Ectodermal cell (in vitro differentiated cells): ENCODE measurements around the gene KLK8.
"Not testable (repeated sequence)": the region's sequence is repeated elsewhere in the genome, so short reads cannot be mapped to it uniquely, and the experiment has no call there.

Experiments used
- H3K27ac ChIP-seq: 2 replicates; pipeline ENCODE4 v1.7.0; 2013; ENCODE audit warnings: mild to moderate bottlenecking, low read depth, low read length; ENCODE audit not compliant: insufficient read depth, poor library complexity, severe bottlenecking
- H3K27me3 ChIP-seq: 2 replicates; pipeline ENCODE4 v1.7.0; 2013; ENCODE audit warnings: mild to moderate bottlenecking, low read length; ENCODE audit not compliant: insufficient read depth, control insufficient read depth, poor library complexity, severe bottlenecking
- H3K36me3 ChIP-seq: one replicate; pipeline ENCODE4 v1.7.0; 2013; ENCODE audit warnings: low read length; ENCODE audit not compliant: control insufficient read depth, insufficient read depth
- H3K4me1 ChIP-seq: one replicate; pipeline ENCODE4 v1.7.0; 2013; ENCODE audit warnings: low read length; ENCODE audit not compliant: control insufficient read depth, insufficient read depth
- H3K4me3 ChIP-seq: 2 replicates; pipeline ENCODE4 v1.7.0; 2013; ENCODE audit warnings: low read depth, low read length, control low read depth; ENCODE audit not compliant: insufficient read depth
- H3K9me3 ChIP-seq: 2 replicates; pipeline ENCODE4 v1.7.0; 2013; ENCODE audit warnings: mild to moderate bottlenecking, low read length, moderate library complexity; ENCODE audit not compliant: control insufficient read depth
- WGBS, 2 experiments: methylation state at CpG; one replicate each; pipeline ENCODE4 v1.1.7; 2013; ENCODE audit warnings: missing lambda C conversion rate in 2 of 2; 5-methylcytosine and 5-hydroxymethylcytosine counted together

KLK8 gene

GRCh38 chr19:50992666-50993035 is 8.8 kb downstream of the KLK8 start:
- WGBS, 2 experiments = 85 to 91% methylated on average over 2 of the region's 2 CpGs
- no peaks in the 10 kb centered on the region for H3K9me3 ChIP-seq
- H3K4me3 ChIP-seq = no peak overlapping the region
- no peak overlapping the region for H3K27ac ChIP-seq
- H3K4me1 ChIP-seq = no peaks in the 10 kb centered on the region
- H3K27me3 ChIP-seq = peaks cover 4% of the 10 kb centered on the region
- no peaks in the 10 kb centered on the region for H3K36me3 ChIP-seq

GRCh38 chr19:50984416-50984815 is 17.0 kb downstream of the KLK8 start:
- not testable (repeated sequence) for H3K36me3 ChIP-seq, H3K27ac ChIP-seq, H3K9me3 ChIP-seq, H3K4me3 ChIP-seq, H3K27me3 ChIP-seq, H3K4me1 ChIP-seq
- 92% methylated on average over 13 of the region's 14 CpGs for WGBS, 2 experiments

- H3K27me3 ChIP-seq = peaks cover 9% of the 10 kb centered on the region
- WGBS, 2 experiments = 72 to 78% methylated on average over 28 of the region's 28 CpGs
Observed at GRCh38 chr19:50983625-50984292, 17.6 kb downstream of the KLK8 start, which contains the start of gene KLK7. Gene KLK7 (minus strand): TSS chr19:50983917. CDS start chr19:50982399, 1,518 bp downstream.

GRCh38 chr19:50982186-50982585 is 19.2 kb downstream of the KLK8 start:
- peaks cover 9% of the 10 kb centered on the region for H3K27me3 ChIP-seq
- H3K36me3 ChIP-seq = no peaks in the 10 kb centered on the region
- 81 to 91% methylated on average over 4 of the region's 4 CpGs for WGBS, 2 experiments
- no peak overlapping the region for H3K27ac ChIP-seq
- no peak overlapping the region for H3K4me3 ChIP-seq
- H3K9me3 ChIP-seq = no peaks in the 10 kb centered on the region
- peaks cover 10% of the 10 kb centered on the region for H3K4me1 ChIP-seq

More at GRCh38 chr19:50983625-50984292, 17.6 kb downstream of the KLK8 start, which contains the start of gene KLK7:
- Histone ChIP-seq H3K4me3 (no peak within 1 kb of the TSS), H3K4me1 (peaks cover 10% of the 10 kb centered on the region), H3K9me3 (no peaks in the 10 kb centered on the region), H3K27ac (no peak within 1 kb of the TSS), H3K36me3 (no peaks in the 10 kb centered on the region)

GRCh38 chr19:50981587-50982146 is 19.7 kb downstream of the KLK8 start:
- Histone ChIP-seq H3K4me1 (peaks cover 10% of the 10 kb centered on the region), H3K36me3 (no peaks in the 10 kb centered on the region), H3K4me3 (no peak overlapping the region), H3K9me3 (no peaks in the 10 kb centered on the region), H3K27me3 (peaks cover 9% of the 10 kb centered on the region), H3K27ac (no peak overlapping the region)
- 77 to 78% methylated on average over 11 of the region's 11 CpGs for WGBS, 2 experiments

GRCh38 chr19:50980208-50980607 is 21.2 kb downstream of the KLK8 start:
- peaks cover 14% of the 10 kb centered on the region for H3K4me1 ChIP-seq
- peaks cover 9% of the 10 kb centered on the region for H3K27me3 ChIP-seq
- H3K4me3 ChIP-seq = no peak overlapping the region
- H3K27ac ChIP-seq = no peak overlapping the region
- no peaks in the 10 kb centered on the region for H3K9me3 ChIP-seq
- 79 to 84% methylated on average over 13 of the region's 13 CpGs for WGBS, 2 experiments
- H3K36me3 ChIP-seq = no peaks in the 10 kb centered on the region

GRCh38 chr19:50979758-50980157 is 21.6 kb downstream of the KLK8 start:
- peaks cover 14% of the 10 kb centered on the region for H3K4me1 ChIP-seq
- H3K27me3 ChIP-seq = peaks cover 9% of the 10 kb centered on the region
- H3K4me3 ChIP-seq = no peak overlapping the region
- H3K36me3 ChIP-seq = no peaks in the 10 kb centered on the region
- WGBS, 2 experiments = 48 to 53% methylated on average over 8 of the region's 8 CpGs
- no peaks in the 10 kb centered on the region for H3K9me3 ChIP-seq
- no peak overlapping the region for H3K27ac ChIP-seq

- peaks cover 8% of the 10 kb centered on the region for H3K27me3 ChIP-seq
- no peaks in the 10 kb centered on the region for H3K9me3 ChIP-seq
- WGBS, 2 experiments = 76 to 84% methylated on average over 5 of the region's 5 CpGs
- no peaks in the 10 kb centered on the region for H3K36me3 ChIP-seq
- H3K4me1 ChIP-seq = peaks cover 14% of the 10 kb centered on the region
- no peak overlapping the region for H3K4me3 ChIP-seq
- no peak overlapping the region for H3K27ac ChIP-seq
Observed at GRCh38 chr19:50978772-50979390, 22.5 kb downstream of the KLK8 start.

GRCh38 chr19:50977626-50978025 is 23.8 kb downstream of the KLK8 start:
- Histone ChIP-seq H3K27ac (no peak overlapping the region), H3K4me1 (peaks cover 14% of the 10 kb centered on the region), H3K27me3 (peaks cover 3% of the 10 kb centered on the region), H3K9me3 (no peaks in the 10 kb centered on the region), H3K4me3 (no peak overlapping the region), H3K36me3 (no peaks in the 10 kb centered on the region)
- WGBS, 2 experiments = 87 to 89% methylated on average over 4 of the region's 4 CpGs

GRCh38 chr19:50975766-50976165 is 25.6 kb downstream of the KLK8 start:
- H3K27ac ChIP-seq = no peak overlapping the region

More at GRCh38 chr19:50975766-50976165, 25.6 kb downstream of the KLK8 start:
- Histone ChIP-seq H3K4me1 (peaks cover 14% of the 10 kb centered on the region), H3K36me3 (no peaks in the 10 kb centered on the region), H3K9me3 (no peaks in the 10 kb centered on the region), H3K4me3 (no peak overlapping the region), H3K27me3 (peaks cover 1% of the 10 kb centered on the region)
- 56 to 59% methylated on average over 8 of the region's 8 CpGs for WGBS, 2 experiments
